GM23338 (cell line): ENCODE results near the gene SYNPR. TPM values are rescaled to one million over a fixed set of nuclear protein-coding genes. Genes with fewer than 3 reads are reported as not detected.
A peak's percentile ranks its signal among the peaks of the same experiment; 100 is the strongest.

Experiments used
- ATAC-seq: fragments of 200-7000 bp; cut with Tn5 transposase; 3 replicates; pipeline ENCODE4 v1.9.1; 2020
- DNase-seq: peaks from one replicate; pipeline ENCODE4 v3.0.0-alpha.2; 2015; ENCODE audit warnings: low spot score
- H2AFZ ChIP-seq: fragments of 200-600 bp; sonication (generic); 2 replicates; pipeline ENCODE4 v1.8.0; 2016; ENCODE audit warnings: antibody characterized with exemption, mild to moderate bottlenecking, moderate library complexity
- H3F3A ChIP-seq: fragments of 200-600 bp; sonication (generic); replicated peaks from 2 replicates; pipeline ENCODE4 v1.8.0; 2017; ENCODE audit warnings: antibody characterized with exemption, mixed run types, low read depth
- H3K27ac ChIP-seq: fragments of 200-600 bp; sonication (generic); 2 replicates; pipeline ENCODE4 v1.6.1; 2016; ENCODE audit warnings: low read depth
- H3K27me3 ChIP-seq: fragments of 200-600 bp; sonication (generic); 2 replicates; pipeline ENCODE4 v1.8.0; 2016; ENCODE audit warnings: mild to moderate bottlenecking, mixed run types, moderate library complexity; ENCODE audit not compliant: insufficient read depth
- H3K36me3 ChIP-seq: fragments of 200-600 bp; sonication (generic); 2 replicates; pipeline ENCODE4 v1.8.0; 2016; ENCODE audit warnings: mild to moderate bottlenecking; ENCODE audit not compliant: insufficient read depth
- H3K4me1 ChIP-seq: fragments of 200-600 bp; sonication (generic); 2 replicates; pipeline ENCODE4 v1.8.0; 2016; ENCODE audit warnings: mild to moderate bottlenecking, moderate library complexity; ENCODE audit not compliant: insufficient read depth
- H3K4me2 ChIP-seq: fragments of 200-600 bp; sonication (generic); 2 replicates; pipeline ENCODE4 v1.7.1; 2017; ENCODE audit warnings: mixed run types
- H3K4me3 ChIP-seq: fragments of 200-600 bp; sonication (generic); 2 replicates; pipeline ENCODE4 v1.6.1; 2016; ENCODE audit warnings: mixed run types
- H3K79me2 ChIP-seq: fragments of 200-600 bp; sonication (generic); replicated peaks from 2 replicates; pipeline ENCODE4 v1.8.0; 2017; ENCODE audit warnings: mild to moderate bottlenecking; ENCODE audit not compliant: insufficient read depth
- H3K9me2 ChIP-seq: fragments of 200-600 bp; sonication (generic); 2 replicates; pipeline ENCODE4 v1.8.0; 2017; ENCODE audit not compliant: insufficient read depth
- H4K20me1 ChIP-seq: fragments of 200-600 bp; sonication (generic); replicated peaks from 2 replicates; pipeline ENCODE4 v1.8.0; 2017; ENCODE audit warnings: mild to moderate bottlenecking; ENCODE audit not compliant: insufficient read depth
- H3K27ac Mint-ChIP-seq: 2 replicates; pipeline ENCODE4 v1.8.0; 2020; ENCODE audit warnings: inconsistent platforms, mild to moderate bottlenecking, moderate library complexity, mixed read lengths
- H3K27me3 Mint-ChIP-seq: 3 replicates; pipeline ENCODE4 v1.8.0; 2022; ENCODE audit warnings: low read depth, mild to moderate bottlenecking, moderate library complexity, mixed read lengths, inconsistent platforms; ENCODE audit not compliant: insufficient read depth, poor library complexity
- H3K36me3 Mint-ChIP-seq: 3 replicates; pipeline ENCODE4 v1.8.0; 2021; ENCODE audit warnings: low read depth, mild to moderate bottlenecking, inconsistent platforms, moderate library complexity, mixed read lengths
- H3K4me1 Mint-ChIP-seq: 3 replicates; pipeline ENCODE4 v1.8.0; 2020; ENCODE audit warnings: mild to moderate bottlenecking, inconsistent platforms, mixed read lengths
- H3K4me3 Mint-ChIP-seq: 3 replicates; pipeline ENCODE4 v1.8.0; 2021; ENCODE audit warnings: moderate library complexity, mild to moderate bottlenecking, inconsistent platforms, mixed read lengths
- H3K9me3 Mint-ChIP-seq: 3 replicates; pipeline ENCODE4 v1.8.0; 2020; ENCODE audit warnings: moderate library complexity, mild to moderate bottlenecking, inconsistent platforms, mixed read lengths
- CREB1 ChIP-seq: fragments of 250-450 bp; sonication (Bioruptor Pico); IDR thresholded peaks from 2 replicates; pipeline ENCODE4 v1.5.0; 2020; ENCODE audit warnings: low read depth, mild to moderate bottlenecking, moderate library complexity
- CTCF ChIP-seq, 2 experiments: fragments of 200-600 bp in 1 of 2; sonication (generic) in 1 of 2; conservative IDR thresholded peaks; 2 replicates each; pipeline versions ENCODE4 v1.5.1 to v1.6.1; 2016 to 2017; ENCODE audit warnings: antibody characterized with exemption in 2 of 2, low read depth in 2 of 2, mild to moderate bottlenecking in 2 of 2, moderate library complexity in 1 of 2
- ETS1 ChIP-seq: IDR thresholded peaks from 2 replicates; pipeline ENCODE4 v1.6.1; 2016; ENCODE audit warnings: antibody characterized with exemption
- EZH2 ChIP-seq: fragments of 200-600 bp; sonication (generic); IDR thresholded peaks from one replicate; pipeline ENCODE4 v1.8.0; 2017; ENCODE audit warnings: antibody characterized with exemption, mild to moderate bottlenecking, low read depth; ENCODE audit not compliant: unreplicated experiment
- EZH2phosphoT487 ChIP-seq: fragments of 200-600 bp; sonication (generic); IDR thresholded peaks from one replicate; pipeline ENCODE4 v1.8.1; 2018; ENCODE audit warnings: antibody characterized with exemption; ENCODE audit not compliant: unreplicated experiment
- JUNB ChIP-seq: IDR thresholded peaks from one replicate; pipeline ENCODE4 v1.6.1; 2016; ENCODE audit warnings: antibody characterized with exemption; ENCODE audit not compliant: unreplicated experiment
- NANOG ChIP-seq: IDR thresholded peaks from 2 replicates; pipeline ENCODE4 v1.6.1; 2016; ENCODE audit warnings: antibody characterized with exemption, borderline replicate concordance
- POLR2AphosphoS5 ChIP-seq: IDR thresholded peaks from 2 replicates; pipeline ENCODE4 v1.6.1; 2016; ENCODE audit warnings: antibody characterized with exemption, low read depth
- REST ChIP-seq: IDR thresholded peaks from one replicate; pipeline ENCODE4 v1.6.1; 2018; ENCODE audit warnings: antibody characterized with exemption; ENCODE audit not compliant: unreplicated experiment
- STAT1 ChIP-seq: IDR thresholded peaks from one replicate; pipeline ENCODE4 v1.6.1; 2016; ENCODE audit warnings: antibody characterized with exemption; ENCODE audit not compliant: unreplicated experiment
- ZNF114 ChIP-seq: fragments of 250-450 bp; sonication (Bioruptor Pico); IDR thresholded peaks from 2 replicates; pipeline ENCODE4 v1.5.0; 2020; ENCODE audit warnings: mild to moderate bottlenecking, moderate library complexity
- ZNF331 ChIP-seq: fragments of 250-450 bp; sonication (Bioruptor Pico); IDR thresholded peaks from 2 replicates; pipeline ENCODE4 v1.5.0; 2020; ENCODE audit warnings: low read depth, mild to moderate bottlenecking, moderate library complexity
- ZNF462 ChIP-seq: fragments of 250-450 bp; sonication (Bioruptor Pico); IDR thresholded peaks from 2 replicates; pipeline ENCODE4 v1.5.0; 2020; ENCODE audit warnings: mild to moderate bottlenecking, moderate library complexity
- polyA plus RNA-seq: library from polyadenylated mRNA; unstranded; fragments of >200 nt; fragmentation: Nextera tagmentation; extraction: Ambion mirVana; gene quantifications from 2 replicates; pipeline ENCODE4 v1.2.1, GENCODE V29; 2016
- total RNA-seq: library from RNA; depleted of rRNA; stranded (reverse); fragments of >200 nt; shearing (Covaris generic); gene quantifications from 2 replicates; pipeline ENCODE4 v1.2.3, GENCODE V29; 2014

The SYNPR gene
- total and polyA plus RNA-seq, 2 experiments from 2014 or later = 0.38 to 0.55 TPM

- no peak for TF ChIP-seq ZNF114 (CRISPR knock-in tag)
- TF ChIP-seq ZNF462 = no peak
- no peak for TF ChIP-seq EZH2
- no peak for TF ChIP-seq EZH2phosphoT487
- no peak for TF ChIP-seq CTCF (conservative IDR thresholded peaks at IDR 0.05; ENCODE audit: low read depth in 2 of 2)
- TF ChIP-seq POLR2AphosphoS5 = no peak
- TF ChIP-seq REST = no peak
- TF ChIP-seq ETS1 = no peak
- no peak for TF ChIP-seq JUNB
- no peak for TF ChIP-seq STAT1
- no peak for TF ChIP-seq NANOG
- TF ChIP-seq CREB1 (CRISPR knock-in tag) = no peak
- no peak for TF ChIP-seq ZNF331 (CRISPR knock-in tag)
- Histone ChIP-seq H3K4me2 (no peak overlapping the region), H3K4me1 (peaks cover 32% of the 10 kb centered on the region), H4K20me1 (no peaks in the 10 kb centered on the region), H3K36me3 (no peaks in the 10 kb centered on the region), H3F3A (no peaks in the 10 kb centered on the region), H2AFZ (no peak overlapping the region), H3K9me2 (no peaks in the 10 kb centered on the region), H3K27me3 (no peaks in the 10 kb centered on the region), H3K79me2 (no peaks in the 10 kb centered on the region), H3K27ac (no peak overlapping the region), H3K4me3 (no peak overlapping the region)
- Mint-ChIP-seq H3K27me3 (no peaks in the 10 kb centered on the region), H3K9me3 (no peaks in the 10 kb centered on the region; the same call in 2 of the 3 replicates), H3K4me3 (no peak overlapping the region), H3K36me3 (no peaks in the 10 kb centered on the region), H3K27ac (peak overlapping the region; percentile 33; the same call in 1 of the 2 replicates), H3K4me1 (peaks cover 31% of the 10 kb centered on the region)
- ATAC-seq = no peak
- no peak for DNase-seq
Observed at GRCh38 chr3:63450023-63450422, 171.9 kb downstream of the SYNPR start.
